HepG2 (cell line): ENCODE data around the gene BCAS2.

Experiments used
- FOSL2 ChIP-seq: sonication (generic); formaldehyde crosslinking; IDR thresholded peaks from 2 replicates; pipeline ENCODE4 v1.4.0; 2020; ENCODE audit warnings: missing genetic modification reagents
- GATAD2A ChIP-seq: IDR thresholded peaks from 2 replicates; pipeline ENCODE4 v1.6.1; 2016
- POLR2AphosphoS5 ChIP-seq: IDR thresholded peaks from 2 replicates; pipeline ENCODE4 v1.6.1; 2012; ENCODE audit warnings: low read depth, low read length
- TF ChIP-seq, protein P1 (sequence below): sonication (generic); formaldehyde crosslinking; IDR thresholded peaks from 2 replicates; pipeline ENCODE4 v1.4.0; 2020; ENCODE audit warnings: missing genetic modification reagents
- TF ChIP-seq, protein P2 (sequence below): sonication (generic); formaldehyde crosslinking; IDR thresholded peaks from 2 replicates; pipeline ENCODE4 v1.5.0; 2020; ENCODE audit warnings: mild to moderate bottlenecking, missing genetic modification reagents, moderate library complexity
- TF ChIP-seq, protein P3 (sequence below): sonication (generic); formaldehyde crosslinking; IDR thresholded peaks from 2 replicates; pipeline ENCODE4 v1.4.0; 2020; ENCODE audit warnings: missing genetic modification reagents

DNA sequence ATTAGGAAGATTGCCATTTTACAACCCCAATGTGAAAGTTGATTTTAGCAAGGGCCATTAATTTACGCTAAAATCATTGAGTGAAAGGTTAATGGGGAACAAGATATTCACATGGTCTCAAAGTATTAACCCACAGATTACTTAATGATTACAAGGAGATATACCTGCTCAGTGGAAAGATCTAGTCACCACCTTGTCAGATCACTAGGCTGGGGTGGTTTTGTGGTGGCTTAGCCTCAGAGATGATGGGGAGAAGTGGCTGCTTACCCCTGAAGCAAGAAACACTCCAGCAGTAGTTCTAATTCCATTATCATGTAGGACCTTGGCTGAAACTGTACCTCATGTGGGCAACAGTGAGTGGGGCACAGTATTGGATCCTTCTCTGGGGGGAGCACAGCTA lies 50.3 kb downstream of the BCAS2 start:
- TF ChIP-seq, protein P1, sequence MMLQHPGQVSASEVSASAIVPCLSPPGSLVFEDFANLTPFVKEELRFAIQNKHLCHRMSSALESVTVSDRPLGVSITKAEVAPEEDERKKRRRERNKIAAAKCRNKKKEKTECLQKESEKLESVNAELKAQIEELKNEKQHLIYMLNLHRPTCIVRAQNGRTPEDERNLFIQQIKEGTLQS: no peak
- no peak for TF ChIP-seq GATAD2A (CRISPR knock-in tag)
- no peak for TF ChIP-seq POLR2AphosphoS5
- TF ChIP-seq, protein P2, sequence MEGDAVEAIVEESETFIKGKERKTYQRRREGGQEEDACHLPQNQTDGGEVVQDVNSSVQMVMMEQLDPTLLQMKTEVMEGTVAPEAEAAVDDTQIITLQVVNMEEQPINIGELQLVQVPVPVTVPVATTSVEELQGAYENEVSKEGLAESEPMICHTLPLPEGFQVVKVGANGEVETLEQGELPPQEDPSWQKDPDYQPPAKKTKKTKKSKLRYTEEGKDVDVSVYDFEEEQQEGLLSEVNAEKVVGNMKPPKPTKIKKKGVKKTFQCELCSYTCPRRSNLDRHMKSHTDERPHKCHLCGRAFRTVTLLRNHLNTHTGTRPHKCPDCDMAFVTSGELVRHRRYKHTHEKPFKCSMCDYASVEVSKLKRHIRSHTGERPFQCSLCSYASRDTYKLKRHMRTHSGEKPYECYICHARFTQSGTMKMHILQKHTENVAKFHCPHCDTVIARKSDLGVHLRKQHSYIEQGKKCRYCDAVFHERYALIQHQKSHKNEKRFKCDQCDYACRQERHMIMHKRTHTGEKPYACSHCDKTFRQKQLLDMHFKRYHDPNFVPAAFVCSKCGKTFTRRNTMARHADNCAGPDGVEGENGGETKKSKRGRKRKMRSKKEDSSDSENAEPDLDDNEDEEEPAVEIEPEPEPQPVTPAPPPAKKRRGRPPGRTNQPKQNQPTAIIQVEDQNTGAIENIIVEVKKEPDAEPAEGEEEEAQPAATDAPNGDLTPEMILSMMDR (CRISPR knock-in tag): no peak
- TF ChIP-seq FOSL2 (CRISPR knock-in tag): no peak
- TF ChIP-seq, protein P3, sequence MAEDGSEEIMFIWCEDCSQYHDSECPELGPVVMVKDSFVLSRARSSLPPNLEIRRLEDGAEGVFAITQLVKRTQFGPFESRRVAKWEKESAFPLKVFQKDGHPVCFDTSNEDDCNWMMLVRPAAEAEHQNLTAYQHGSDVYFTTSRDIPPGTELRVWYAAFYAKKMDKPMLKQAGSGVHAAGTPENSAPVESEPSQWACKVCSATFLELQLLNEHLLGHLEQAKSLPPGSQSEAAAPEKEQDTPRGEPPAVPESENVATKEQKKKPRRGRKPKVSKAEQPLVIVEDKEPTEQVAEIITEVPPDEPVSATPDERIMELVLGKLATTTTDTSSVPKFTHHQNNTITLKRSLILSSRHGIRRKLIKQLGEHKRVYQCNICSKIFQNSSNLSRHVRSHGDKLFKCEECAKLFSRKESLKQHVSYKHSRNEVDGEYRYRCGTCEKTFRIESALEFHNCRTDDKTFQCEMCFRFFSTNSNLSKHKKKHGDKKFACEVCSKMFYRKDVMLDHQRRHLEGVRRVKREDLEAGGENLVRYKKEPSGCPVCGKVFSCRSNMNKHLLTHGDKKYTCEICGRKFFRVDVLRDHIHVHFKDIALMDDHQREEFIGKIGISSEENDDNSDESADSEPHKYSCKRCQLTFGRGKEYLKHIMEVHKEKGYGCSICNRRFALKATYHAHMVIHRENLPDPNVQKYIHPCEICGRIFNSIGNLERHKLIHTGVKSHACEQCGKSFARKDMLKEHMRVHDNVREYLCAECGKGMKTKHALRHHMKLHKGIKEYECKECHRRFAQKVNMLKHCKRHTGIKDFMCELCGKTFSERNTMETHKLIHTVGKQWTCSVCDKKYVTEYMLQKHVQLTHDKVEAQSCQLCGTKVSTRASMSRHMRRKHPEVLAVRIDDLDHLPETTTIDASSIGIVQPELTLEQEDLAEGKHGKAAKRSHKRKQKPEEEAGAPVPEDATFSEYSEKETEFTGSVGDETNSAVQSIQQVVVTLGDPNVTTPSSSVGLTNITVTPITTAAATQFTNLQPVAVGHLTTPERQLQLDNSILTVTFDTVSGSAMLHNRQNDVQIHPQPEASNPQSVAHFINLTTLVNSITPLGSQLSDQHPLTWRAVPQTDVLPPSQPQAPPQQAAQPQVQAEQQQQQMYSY (CRISPR knock-in tag): no peak
